ENCODE measurements around the gene TUBGCP2. TPM values are rescaled to one million over a fixed set of nuclear protein-coding genes. Genes with fewer than 3 reads are reported as not detected.

Gene TUBGCP2
- total and polyA plus RNA-seq, 2 experiments from 2014 or later = 39.7 to 53.9 TPM

DNA sequence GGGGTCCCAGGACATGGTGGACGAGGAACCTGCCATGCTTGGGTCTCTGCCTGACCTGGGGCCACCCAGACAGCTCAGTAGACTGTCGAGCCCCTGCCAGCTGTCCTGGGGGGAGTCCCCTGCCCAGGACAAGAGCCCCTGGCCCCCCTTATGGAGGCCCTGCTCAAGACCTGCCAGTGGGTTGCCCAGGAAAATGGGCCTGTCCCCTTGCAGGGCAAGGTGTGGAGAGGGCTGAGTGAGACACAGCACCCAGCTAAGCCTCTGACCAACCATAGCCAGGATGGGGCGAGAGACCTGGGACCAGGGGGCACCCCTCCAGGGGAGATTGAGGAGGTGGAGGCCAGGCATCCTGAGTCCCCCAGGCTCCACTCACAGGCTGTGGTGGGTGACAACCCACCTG, 47.3 kb upstream of the TUBGCP2 start:
- 97 to 100% methylated on average over 1 to 3 of the region's 3 CpGs for WGBS, 2 experiments (ENCODE audit: low coverage in 1 of 2, low lambda C conversion rate in 2 of 2, missing lambda C conversion rate in 2 of 2)

DNA sequence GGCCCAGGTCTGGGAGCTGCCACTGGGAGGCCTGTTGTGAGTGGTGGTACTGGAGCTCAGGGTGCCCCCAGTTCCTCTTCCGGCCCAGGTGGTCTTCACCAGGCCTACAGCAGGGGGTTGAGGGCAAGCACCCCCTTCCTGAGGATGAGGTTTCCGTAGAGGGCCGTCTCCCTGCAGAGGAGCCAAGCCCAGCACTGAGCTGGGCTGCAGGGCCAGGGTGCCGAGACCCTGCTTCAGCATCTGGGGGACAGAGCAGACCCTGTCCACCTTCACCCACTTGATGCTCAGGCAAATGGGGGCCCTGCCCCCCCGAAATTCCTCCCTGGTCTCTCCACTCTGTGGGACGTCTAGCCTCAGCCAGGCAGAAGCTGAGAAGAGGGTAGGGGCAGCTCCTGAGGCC, 46.6 kb upstream of the TUBGCP2 start:
- TF ChIP-seq EZH2 (IDR thresholded peaks at IDR 0.05; ENCODE audit: insufficient read depth, poor library complexity, severe bottlenecking) (no peak), EZH2phosphoT487 (IDR thresholded peaks at IDR 0.05; ENCODE audit: insufficient read depth, low read depth) (no peak)
- H3K79me2 ChIP-seq (ENCODE audit: insufficient read depth) = no peaks in the 10 kb centered on the region
- 93 to 97% methylated on average over 4 to 6 of the region's 6 CpGs for WGBS, 2 experiments (ENCODE audit: low coverage in 1 of 2, low lambda C conversion rate in 2 of 2, missing lambda C conversion rate in 2 of 2)
- no peak overlapping the region for H3K27ac ChIP-seq
- H2AFZ ChIP-seq = no peak overlapping the region
- H3K9ac ChIP-seq = no peak overlapping the region
- no peak overlapping the region for H3K4me2 ChIP-seq (ENCODE audit: unreplicated experiment)
- no peaks in the 10 kb centered on the region for H3K4me1 ChIP-seq (ENCODE audit: insufficient read depth)
- H3K36me3 ChIP-seq (ENCODE audit: low read depth) = no peaks in the 10 kb centered on the region
- no peaks in the 10 kb centered on the region for H3K27me3 ChIP-seq (replicated peaks; ENCODE audit: insufficient read depth)
- H4K20me1 ChIP-seq (ENCODE audit: insufficient read depth) = no peaks in the 10 kb centered on the region
- no peaks in the 10 kb centered on the region for H3K9me3 ChIP-seq (ENCODE audit: low read depth)
- in situ Hi-C loops (cut with MboI) = no loop called here
- no peaks in the 10 kb centered on the region for H3K9me2 ChIP-seq (ENCODE audit: insufficient read depth)
- DNase-seq = no peak
- H3F3A ChIP-seq (ENCODE audit: insufficient read depth) = 0 out of 2 replicates have a peak, but pooled peaks cover 3% of the 10 kb centered on the region
- no peak overlapping the region for H3K4me3 ChIP-seq

More for the DNA sequence above, 47.3 kb upstream of the TUBGCP2 start:
- no peaks in the 10 kb centered on the region for H3K27me3 ChIP-seq (replicated peaks; ENCODE audit: insufficient read depth)
- H3K36me3 ChIP-seq (ENCODE audit: low read depth) = no peaks in the 10 kb centered on the region
- TF ChIP-seq EZH2 (IDR thresholded peaks at IDR 0.05; ENCODE audit: insufficient read depth, poor library complexity, severe bottlenecking) (no peak), EZH2phosphoT487 (IDR thresholded peaks at IDR 0.05; ENCODE audit: insufficient read depth, low read depth) (no peak)
- no peak overlapping the region for H3K4me2 ChIP-seq (ENCODE audit: unreplicated experiment)
- no peak for DNase-seq
- no peaks in the 10 kb centered on the region for H3K4me1 ChIP-seq (ENCODE audit: insufficient read depth)
- H3K9me2 ChIP-seq (ENCODE audit: insufficient read depth) = no peaks in the 10 kb centered on the region
- in situ Hi-C loops (cut with MboI) = no loop called here
- no peak overlapping the region for H2AFZ ChIP-seq
- H3K79me2 ChIP-seq (ENCODE audit: insufficient read depth) = no peaks in the 10 kb centered on the region
- no peaks in the 10 kb centered on the region for H4K20me1 ChIP-seq (ENCODE audit: insufficient read depth)
- no peak overlapping the region for H3K9ac ChIP-seq
- H3K4me3 ChIP-seq = no peak overlapping the region
- 0 out of 2 replicates have a peak, but pooled peaks cover 3% of the 10 kb centered on the region for H3F3A ChIP-seq (ENCODE audit: insufficient read depth)
- no peak overlapping the region for H3K27ac ChIP-seq
- no peaks in the 10 kb centered on the region for H3K9me3 ChIP-seq (ENCODE audit: low read depth)

GRCh38 chr10:133354672-133355240, 46.1 kb upstream of the TUBGCP2 start:
- H3K36me3 ChIP-seq (ENCODE audit: low read depth) = no peaks in the 10 kb centered on the region
- no peak overlapping the region for H3K4me3 ChIP-seq
- no peak overlapping the region for H3K4me2 ChIP-seq (ENCODE audit: unreplicated experiment)
- no peaks in the 10 kb centered on the region for H3K9me2 ChIP-seq (ENCODE audit: insufficient read depth)
- WGBS, 2 experiments (ENCODE audit: low coverage in 1 of 2, low lambda C conversion rate in 2 of 2, missing lambda C conversion rate in 2 of 2) = 90 to 98% methylated on average over 14 of the region's 14 CpGs
- TF ChIP-seq EZH2phosphoT487 (IDR thresholded peaks at IDR 0.05; ENCODE audit: insufficient read depth, low read depth) (no peak), EZH2 (IDR thresholded peaks at IDR 0.05; ENCODE audit: insufficient read depth, poor library complexity, severe bottlenecking) (no peak)
- no peaks in the 10 kb centered on the region for H3K27me3 ChIP-seq (replicated peaks; ENCODE audit: insufficient read depth)
- no peak overlapping the region for H2AFZ ChIP-seq
- no peak overlapping the region for H3K9ac ChIP-seq
- H3F3A ChIP-seq (ENCODE audit: insufficient read depth) = 0 out of 2 replicates have a peak, but pooled peaks cover 3% of the 10 kb centered on the region
- no peaks in the 10 kb centered on the region for H3K9me3 ChIP-seq (ENCODE audit: low read depth)
- no peaks in the 10 kb centered on the region for H4K20me1 ChIP-seq (ENCODE audit: insufficient read depth)
- in situ Hi-C loops (cut with MboI) = no loop called here
- H3K79me2 ChIP-seq (ENCODE audit: insufficient read depth) = no peaks in the 10 kb centered on the region
- H3K27ac ChIP-seq = no peak overlapping the region
- no peak for DNase-seq
- no peaks in the 10 kb centered on the region for H3K4me1 ChIP-seq (ENCODE audit: insufficient read depth)

- Histone ChIP-seq H3K9me2 (ENCODE audit: insufficient read depth) (no peaks in the 10 kb centered on the region), H4K20me1 (ENCODE audit: insufficient read depth) (no peaks in the 10 kb centered on the region), H3K36me3 (ENCODE audit: low read depth) (no peaks in the 10 kb centered on the region), H3F3A (ENCODE audit: insufficient read depth) (no peaks in the 10 kb centered on the region), H3K27me3 (replicated peaks; ENCODE audit: insufficient read depth) (no peaks in the 10 kb centered on the region), H3K4me3 (no peak overlapping the region), H3K4me2 (ENCODE audit: unreplicated experiment) (no peak overlapping the region), H3K27ac (no peak overlapping the region), H3K4me1 (ENCODE audit: insufficient read depth) (no peaks in the 10 kb centered on the region), H3K9me3 (ENCODE audit: low read depth) (no peaks in the 10 kb centered on the region), H3K9ac (no peak overlapping the region), H3K79me2 (ENCODE audit: insufficient read depth) (no peaks in the 10 kb centered on the region), H2AFZ (no peak overlapping the region)
- DNase-seq = no peak
- in situ Hi-C loops (cut with MboI) = no loop called here
- TF ChIP-seq EZH2phosphoT487 (IDR thresholded peaks at IDR 0.05; ENCODE audit: insufficient read depth, low read depth) = no peak
- TF ChIP-seq EZH2 (IDR thresholded peaks at IDR 0.05; ENCODE audit: insufficient read depth, poor library complexity, severe bottlenecking) = no peak
- 82 to 92% methylated on average over 15 to 16 of the region's 16 CpGs for WGBS, 2 experiments (ENCODE audit: low coverage in 1 of 2, low lambda C conversion rate in 2 of 2, missing lambda C conversion rate in 2 of 2)
These were observed 45.4 kb upstream of the TUBGCP2 start for GRCh38 chr10:133353988-133354605.

Measured in GM23248 (cell line).